Astrocyte of the hippocampus (primary cell): ENCODE measurements around the gene FBXO21.
"Not testable (repeated sequence)": the region's sequence is repeated elsewhere in the genome, so short reads cannot be mapped to it uniquely, and the experiment has no call there.

Source experiments
- DNase-seq: peaks from one replicate; pipeline ENCODE4 v3.0.0; 2011; ENCODE audit warnings: low read depth, low spot score

The FBXO21 gene, protein sequence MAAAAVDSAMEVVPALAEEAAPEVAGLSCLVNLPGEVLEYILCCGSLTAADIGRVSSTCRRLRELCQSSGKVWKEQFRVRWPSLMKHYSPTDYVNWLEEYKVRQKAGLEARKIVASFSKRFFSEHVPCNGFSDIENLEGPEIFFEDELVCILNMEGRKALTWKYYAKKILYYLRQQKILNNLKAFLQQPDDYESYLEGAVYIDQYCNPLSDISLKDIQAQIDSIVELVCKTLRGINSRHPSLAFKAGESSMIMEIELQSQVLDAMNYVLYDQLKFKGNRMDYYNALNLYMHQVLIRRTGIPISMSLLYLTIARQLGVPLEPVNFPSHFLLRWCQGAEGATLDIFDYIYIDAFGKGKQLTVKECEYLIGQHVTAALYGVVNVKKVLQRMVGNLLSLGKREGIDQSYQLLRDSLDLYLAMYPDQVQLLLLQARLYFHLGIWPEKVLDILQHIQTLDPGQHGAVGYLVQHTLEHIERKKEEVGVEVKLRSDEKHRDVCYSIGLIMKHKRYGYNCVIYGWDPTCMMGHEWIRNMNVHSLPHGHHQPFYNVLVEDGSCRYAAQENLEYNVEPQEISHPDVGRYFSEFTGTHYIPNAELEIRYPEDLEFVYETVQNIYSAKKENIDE

DNA sequence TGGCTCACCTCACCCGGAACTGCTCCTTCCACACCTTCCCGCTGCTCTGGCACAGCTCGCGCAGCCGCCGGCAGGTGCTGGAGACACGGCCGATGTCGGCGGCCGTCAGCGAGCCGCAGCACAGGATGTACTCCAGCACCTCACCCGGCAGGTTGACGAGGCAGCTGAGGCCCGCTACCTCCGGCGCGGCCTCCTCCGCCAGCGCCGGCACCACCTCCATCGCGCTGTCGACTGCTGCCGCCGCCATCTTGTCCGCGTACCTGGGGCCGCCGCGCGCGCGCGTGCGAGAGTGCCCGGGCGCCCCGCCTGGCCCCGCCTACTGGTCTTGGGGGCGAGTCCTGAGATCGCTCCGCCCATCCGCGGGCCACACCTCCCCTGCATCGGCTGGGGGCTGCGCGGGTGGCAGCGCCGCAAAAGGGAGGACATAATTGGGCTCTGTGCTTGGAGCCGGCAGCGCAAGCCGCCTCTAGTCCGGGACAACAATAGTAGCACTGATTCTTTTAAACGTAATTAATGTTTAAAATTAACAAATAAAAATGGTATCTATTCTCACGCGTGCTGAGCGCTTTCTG is at the start of gene FBXO21:
FBXO21 (minus strand) TSS at position 261 of the 572 bp plus-strand sequence; CDS start at position 247, 14 bp downstream.
- DNase-seq = peak; percentile 96

DNA sequence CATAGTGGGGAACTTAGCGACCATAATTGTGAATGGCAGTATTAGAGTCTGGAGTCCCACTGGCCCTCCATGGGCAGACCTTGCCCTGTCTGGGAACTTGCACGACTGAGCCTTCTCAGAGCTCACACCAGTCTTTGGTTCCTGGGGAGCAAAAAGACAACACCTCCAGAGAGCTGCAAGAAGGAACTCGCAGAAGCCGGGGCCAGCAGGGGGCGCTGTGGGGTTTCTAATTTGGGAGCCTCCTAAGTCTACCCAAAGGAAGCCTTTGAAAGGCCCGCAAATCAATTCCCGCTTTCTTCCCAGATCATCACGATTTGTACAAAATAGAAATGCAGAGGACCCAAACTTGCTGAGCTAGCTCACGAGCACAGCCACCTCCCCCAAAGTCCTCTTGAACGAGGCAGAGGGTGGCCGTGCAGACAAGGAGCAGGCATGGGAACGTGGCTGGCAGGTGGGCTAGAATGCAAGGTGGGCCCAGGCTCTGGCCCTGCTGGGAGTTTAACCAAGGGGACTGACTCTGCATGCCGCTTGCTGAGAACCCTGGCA is 46.3 kb upstream of the FBXO21 start:
- DNase-seq = peak; percentile 73

DNA sequence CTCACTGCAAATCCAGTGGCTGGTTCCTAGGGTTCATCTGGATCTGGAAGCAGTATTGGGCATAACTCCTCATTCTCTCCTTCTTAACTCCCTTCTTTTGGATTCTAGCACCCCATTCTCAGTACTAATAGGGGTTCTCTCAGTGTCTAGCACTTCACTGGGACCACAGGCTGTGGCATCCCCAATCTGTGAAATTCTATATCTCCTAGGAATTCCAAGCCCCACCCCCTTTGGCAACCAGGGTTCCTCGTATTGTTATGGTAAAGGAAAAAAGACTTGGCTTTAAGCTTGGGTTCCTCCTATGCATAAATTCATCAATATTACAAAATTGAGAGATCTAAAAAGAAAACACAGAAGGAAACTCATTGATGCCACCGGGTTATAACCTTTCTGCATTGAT is 45.0 kb upstream of the FBXO21 start:
- DNase-seq = no peak

DNA sequence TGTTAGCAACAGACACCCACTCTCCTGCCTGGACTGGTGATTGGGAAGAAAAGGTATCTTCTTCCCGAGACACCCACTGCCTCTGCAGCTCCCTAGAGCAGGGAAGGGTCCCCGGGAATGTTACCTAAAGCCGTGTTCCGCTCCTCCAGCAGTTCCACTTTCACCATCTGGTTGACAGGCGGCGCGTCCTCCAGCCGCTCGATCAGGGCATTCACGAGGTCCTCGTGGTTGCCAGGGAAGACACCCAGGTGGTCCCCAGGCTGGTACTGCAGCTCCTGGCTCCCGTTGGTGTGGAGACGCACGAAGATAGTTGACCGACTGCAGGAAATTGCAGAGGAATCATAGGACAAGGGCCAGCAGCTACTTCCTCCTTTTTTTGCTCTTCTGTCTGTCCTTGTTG is 44.2 kb upstream of the FBXO21 start:
- no peak for DNase-seq

DNA sequence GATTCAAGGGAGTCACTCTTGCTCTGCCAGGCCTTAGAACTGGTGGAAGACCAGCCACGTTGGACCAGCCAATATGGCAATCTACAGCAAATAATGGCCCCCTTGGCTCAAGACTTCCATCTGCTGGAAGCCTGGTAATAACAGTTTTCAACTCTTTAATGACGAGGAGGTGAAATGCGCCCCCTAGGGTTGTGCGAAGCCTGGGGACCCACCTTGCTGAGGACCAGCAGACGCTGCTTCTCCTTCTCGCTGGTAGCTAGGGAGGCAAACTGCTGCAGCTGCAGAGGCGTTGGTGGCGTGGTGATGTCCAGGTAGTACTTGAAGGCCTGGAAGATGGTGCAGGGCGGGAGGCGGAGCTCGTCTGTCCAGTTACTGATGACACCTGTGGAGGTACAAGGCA is 41.5 kb upstream of the FBXO21 start:
- no peak for DNase-seq

DNA sequence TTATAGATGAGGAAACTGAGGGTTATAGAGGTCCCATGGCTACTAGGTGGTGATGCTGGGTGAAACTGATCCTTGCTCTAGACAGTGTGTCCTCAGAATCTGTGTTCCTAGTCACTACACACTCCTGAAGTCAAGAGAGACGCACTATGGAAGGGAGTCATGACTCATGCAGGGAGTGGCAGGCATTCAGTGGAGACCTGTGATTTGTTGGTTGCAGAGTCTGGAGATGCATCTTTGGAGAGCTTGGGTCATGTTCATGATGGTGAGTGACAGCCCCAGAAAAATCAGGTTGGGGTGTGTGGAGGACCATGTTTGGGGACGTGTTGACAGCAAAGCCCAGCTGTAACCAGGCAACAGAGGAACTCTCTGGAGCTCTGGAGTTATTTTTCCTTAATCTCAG is 38.0 kb upstream of the FBXO21 start:
- DNase-seq = no peak

DNA sequence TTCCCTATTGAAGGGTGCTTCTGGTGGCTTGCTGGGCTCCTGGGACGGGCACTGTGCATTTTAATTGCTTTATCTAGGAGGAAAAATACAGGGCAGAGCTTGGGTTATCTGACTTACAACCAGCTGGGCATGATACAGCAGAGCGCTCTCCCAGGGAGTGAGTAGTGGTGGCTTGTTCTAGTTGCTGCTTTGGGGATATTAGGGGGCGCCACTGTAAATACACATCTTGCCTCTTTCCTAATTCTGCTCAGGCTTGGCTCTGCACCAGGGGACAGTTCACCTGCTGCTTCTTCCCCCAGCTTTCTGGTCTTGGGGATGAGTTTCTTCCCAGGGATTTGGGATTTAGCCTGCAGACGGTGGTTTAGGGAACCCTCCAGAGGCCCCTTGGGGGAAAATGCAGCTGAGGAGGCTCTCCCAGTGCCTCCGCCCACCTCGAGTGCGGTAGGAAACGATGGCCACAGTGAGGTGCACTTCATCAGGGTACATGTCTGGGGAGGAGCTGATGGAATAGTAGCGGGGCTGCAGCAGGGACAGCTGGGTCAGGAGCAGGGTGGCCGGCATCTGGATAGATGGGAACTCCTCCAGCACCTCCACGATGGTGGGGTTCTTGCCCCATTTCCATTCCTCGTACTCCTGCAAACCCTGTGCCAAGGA is 36.9 kb upstream of the FBXO21 start:
- no peak for DNase-seq

DNA sequence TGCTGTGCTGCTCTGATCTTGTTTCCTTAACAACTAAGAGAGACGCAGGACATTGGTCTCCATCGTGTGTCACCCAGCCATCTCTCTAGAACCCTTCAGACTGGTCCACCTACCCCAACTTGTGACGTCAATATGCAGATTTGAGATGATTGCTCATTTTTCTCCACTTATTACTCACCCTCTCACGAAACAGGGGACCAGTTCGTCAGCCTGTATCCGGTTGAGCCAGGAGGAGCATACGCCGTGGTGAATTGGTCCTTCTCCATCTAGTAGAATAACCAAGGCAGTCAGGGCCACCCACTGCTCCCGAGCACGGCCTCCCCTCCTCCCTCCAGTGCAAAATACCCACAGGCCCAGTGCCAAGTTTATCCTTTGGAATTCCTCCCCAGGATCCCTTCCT is 36.2 kb upstream of the FBXO21 start:
- no peak for DNase-seq

DNA sequence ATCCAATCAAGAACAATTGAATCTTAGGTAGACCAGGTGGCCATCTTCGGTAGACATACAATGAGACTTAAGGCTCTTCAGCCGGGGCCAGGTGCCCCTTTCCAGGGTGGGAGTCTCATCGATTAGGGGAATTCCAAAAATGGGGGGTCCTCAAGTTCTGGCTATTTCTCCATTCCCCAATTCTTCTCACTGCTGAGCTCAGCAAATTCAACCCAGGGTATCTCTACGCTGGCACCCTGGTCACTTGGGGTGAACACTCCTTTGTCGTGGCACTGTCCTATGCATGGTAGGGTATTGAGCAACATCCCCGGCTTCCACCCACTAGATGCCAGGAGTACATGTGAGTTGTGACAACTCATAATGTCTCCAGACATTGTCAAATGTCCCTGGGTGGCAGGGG is 34.9 kb upstream of the FBXO21 start:
- no peak for DNase-seq

DNA sequence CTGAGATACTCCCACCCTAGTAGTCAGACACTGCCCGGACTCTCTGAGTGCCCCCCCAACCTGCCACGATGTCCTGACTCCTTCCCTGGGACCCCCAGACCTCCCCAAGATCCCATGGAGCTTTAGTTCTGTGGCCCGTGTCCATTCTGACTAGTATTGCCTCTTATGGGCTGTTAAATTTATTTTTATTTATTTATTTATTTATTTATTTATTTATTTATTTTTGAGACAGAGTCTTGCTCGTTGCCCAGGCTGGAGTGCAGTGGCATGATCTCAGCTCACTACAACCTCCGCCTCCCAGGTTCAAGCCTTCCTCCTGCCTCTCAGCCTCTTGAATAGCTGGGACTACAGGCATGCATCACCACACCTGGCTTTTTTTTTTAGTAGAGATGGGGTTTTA is 30.7 kb upstream of the FBXO21 start:
- DNase-seq = not testable (repeated sequence)

DNA sequence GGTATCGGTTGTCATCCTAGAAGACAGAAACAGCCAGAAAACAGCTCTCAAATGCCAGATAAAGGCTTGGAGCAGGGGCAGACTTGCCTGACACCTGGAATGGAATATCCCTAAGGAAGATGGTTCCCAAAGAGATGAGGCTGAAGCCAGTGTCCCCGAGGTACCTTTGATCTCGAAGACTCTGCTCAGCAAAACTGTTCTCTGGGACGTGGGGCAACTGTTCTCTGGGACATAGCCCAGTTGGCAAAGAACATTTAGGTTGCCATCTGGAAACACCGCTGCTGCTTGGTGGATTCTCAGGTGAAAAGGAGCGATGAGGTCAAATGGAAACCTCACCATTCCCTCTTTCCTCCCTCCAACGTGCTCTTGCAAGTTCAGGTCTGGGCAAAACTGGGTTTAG is 27.9 kb upstream of the FBXO21 start:
- DNase-seq = no peak

DNA sequence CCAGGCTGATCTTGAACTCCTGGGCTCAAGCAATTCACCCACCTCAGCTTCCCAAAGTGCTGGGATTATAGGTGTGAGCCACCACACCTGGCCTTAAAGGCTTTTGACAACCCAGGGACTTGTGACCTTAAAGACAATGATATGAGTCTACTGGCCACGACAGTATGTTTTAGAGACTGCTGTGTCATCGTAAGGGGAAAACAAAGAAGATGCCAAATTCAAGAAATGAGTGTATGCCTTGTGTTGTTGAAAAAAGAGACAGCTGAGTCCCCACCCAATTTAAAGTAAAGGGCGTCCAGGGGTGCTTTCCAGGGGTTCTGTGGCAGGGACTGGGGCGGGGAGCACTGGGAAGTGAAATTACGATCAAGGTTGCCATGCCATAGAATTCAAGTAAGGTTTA is 26.4 kb upstream of the FBXO21 start:
- DNase-seq = no peak

DNA sequence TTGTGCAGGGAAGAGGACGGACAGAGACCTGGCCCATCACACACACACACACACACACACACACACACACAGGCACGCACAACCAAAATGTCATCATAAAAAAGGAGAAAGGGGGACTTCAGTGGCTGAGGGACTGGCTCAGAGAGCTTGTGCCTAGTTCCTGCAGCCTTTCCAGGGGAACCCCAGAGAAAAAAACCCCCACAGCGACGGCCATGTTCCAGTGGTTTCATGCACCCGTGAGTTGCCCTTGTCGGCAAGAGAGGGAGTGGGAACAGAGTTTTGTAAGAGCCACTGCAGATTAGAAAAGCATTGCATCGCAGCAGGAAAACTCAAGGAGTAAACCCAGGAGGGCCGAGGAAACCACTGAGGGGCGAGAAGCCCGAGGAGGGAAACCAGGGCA is 24.5 kb upstream of the FBXO21 start:
- no peak for DNase-seq

DNA sequence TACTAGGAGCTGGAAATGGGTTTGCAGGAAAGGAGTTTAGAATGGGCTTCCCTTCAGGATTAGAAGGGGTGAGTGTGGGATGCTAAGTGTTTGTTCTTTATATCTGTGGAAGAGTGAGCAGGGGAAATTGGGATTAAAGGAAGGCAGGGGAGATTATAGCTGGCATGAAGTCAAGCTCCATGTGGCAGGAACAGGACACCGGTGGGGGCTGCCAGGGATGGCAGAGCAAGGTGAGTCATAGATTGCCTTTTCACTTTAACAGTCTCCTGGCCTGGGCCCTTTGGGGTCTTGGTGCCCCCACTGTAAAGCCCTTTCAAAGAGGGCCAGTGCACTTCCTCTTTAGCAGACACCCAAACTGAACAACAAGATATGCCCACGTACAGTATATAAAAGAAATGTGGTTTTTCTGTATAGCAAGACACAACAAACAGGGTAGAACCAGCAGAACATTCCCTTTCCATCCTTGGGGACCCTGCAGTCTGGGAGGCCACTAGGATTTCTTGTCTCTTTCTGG is 23.1 kb upstream of the FBXO21 start:
- DNase-seq = no peak

DNA sequence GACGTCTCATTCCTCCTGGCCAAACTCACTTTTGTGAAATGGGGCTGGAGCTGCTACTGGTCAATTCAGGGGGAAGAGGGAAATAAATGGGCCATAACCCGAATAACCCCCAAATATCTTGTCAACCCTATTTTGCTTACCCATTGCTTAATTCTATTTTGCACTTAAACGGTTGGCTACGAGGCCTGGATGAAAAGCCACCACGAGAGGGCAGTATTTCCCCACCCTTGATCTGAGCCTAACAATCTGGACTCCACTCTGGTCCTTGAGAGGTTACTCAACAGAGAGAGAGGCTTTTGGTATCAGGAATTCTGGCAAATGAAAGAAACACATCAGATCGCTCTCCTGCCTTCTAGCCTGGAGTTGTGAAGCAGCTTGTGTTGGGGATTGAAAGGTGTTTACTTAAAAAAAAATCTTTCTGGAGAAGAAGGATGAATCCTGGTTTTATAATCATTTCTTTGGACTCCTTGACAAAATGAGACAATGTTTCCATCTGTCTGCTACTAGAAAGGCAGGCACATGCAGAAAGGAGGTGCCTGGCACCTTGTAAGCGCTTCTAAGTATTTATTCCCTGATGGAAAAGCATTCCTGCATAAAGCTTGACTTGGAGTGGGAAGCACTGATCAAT is 22.4 kb upstream of the FBXO21 start:
- peak; percentile 88 for DNase-seq

DNA sequence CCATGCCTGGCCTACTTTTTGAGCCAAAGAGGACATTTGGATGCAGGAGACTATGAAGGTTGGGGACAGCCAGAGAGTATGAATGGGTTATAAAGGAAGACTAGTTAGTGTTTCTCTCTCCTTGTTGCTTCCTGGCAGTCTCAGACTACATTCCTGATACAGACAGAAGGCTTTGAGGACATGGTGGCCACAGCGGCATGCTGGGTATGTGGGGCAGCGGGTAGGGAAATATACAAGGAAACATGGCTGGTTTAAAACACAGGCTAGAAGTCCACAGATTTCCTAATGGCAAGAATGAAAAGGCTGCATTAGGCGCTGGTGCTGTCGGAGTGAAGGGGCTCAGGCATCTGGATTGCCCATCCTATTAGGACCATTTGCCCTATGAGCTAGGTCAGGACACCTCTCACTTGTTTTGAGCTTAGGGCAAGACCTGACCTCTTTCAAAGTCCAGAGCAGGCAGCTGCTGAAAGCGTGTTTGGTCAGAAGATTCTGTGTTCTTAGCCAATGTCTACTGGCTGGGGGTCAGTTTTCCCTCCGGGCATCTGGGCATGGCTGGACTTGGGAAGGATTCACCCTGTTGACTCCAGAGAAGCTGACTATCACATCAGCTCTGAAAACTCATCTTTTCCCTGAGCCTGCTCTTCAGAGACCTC is 20.1 kb upstream of the FBXO21 start:
- DNase-seq = no peak

DNA sequence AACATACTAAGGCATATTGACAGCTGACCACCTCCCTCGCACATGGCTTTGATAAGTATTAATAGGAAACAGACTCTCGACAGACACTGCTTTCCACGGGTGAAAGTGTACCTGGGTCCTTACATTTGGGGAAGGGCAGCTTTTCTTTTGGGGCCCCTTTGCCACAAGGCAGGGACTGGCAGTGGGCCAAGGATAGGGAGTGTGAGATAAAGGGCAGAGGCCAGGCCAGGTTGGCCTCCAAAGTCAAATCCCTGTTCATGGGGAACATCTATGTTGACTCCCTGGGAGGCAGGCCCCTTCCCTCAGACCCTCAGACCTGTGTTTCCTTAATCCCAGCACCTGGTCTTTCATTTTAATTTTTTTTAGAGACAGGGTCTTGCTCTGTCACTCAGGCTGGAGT is 19.4 kb upstream of the FBXO21 start:
- no peak for DNase-seq

DNA sequence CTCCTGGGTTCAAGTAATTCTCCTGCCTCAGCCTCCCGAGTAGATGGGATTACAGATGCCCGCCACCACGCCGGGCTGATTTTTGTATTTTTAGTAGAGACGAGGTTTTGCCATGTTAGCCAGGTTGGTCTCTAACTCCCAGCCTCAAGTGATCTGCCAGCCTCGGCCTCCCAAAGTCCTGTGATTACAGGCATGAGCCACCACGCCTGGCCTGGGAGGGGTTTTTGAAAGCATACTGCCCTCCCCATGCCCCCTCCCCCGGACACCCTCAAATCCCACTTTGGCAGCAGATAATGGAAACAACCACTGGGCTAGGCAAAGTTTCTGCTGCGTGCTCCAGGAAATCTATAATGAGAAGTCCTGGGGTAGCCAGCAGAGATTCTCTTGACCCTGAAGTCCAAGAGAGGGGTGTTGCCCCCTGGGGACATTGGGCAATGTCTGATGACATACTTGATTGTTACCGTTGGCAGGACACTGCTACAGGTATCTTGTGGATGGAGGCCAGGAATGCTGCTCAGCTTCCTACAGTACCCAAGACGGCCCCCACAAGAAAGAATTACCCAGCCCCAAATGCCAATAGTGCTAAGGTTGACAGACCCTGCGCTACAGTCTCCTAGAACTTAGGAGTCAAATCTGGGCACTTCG is 18.7 kb upstream of the FBXO21 start:
- no peak for DNase-seq

DNA sequence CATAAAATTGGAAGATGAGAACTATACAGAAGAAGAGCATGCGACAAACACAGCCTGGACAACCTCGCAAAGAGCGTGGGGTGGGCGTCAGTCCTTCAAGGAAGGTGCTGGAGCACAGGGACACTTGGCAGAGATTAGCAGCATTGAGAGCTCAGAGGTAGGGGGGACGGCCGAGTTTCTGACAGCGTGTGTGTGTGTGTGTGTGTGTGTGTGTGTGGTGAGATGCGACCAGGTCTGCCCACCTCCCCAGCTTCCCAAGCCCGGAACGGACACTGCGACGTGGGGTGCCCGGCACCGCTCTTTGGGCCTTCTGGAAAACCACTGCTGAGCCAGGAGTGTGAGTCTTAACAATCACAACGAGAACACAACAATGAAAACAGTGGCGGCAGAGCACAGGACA is 17.9 kb upstream of the FBXO21 start:
- no peak for DNase-seq

DNA sequence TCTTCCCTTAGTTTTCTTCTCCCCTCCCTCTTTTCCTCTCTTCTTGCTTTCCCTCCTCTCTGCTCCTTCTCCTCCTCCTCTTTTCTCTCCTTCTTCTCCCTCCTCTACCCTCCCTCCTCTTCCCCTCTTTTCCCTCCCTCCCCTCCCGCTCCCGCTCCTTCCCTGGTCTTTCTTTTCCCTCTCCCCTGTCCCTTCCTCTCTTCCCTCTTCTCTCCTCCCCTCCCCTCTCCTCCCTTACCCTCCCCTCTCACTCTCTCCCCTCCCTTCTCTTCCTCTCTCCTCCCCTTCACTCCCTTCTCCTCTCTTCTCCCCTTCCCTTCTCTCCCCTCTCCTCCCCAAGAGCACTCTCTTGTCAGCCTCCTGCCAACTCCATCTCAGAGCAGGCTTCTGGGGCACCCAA is 17.4 kb upstream of the FBXO21 start:
- DNase-seq = no peak

DNA sequence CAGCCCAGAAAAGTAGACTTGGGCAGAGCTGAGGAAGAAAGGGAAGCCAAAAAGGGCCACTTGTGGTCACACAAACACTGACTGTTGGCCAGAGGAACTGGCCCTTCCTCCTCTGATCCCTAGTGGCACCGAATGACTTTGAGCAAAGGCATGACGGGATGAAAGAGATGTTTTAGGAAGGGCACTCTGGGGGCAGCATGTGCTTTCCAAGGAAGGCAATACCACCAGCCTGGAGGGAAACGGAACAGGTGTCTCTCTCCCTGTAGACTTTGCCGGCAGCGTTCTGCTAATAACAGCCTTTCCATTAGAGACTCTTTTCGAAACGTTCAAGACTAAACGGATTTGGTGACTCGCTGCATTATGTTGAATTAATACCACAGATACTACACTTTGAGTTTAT is 12.3 kb upstream of the FBXO21 start:
- DNase-seq = no peak
